Left ventricle myocardium inferior (tissue), 1 donor: ENCODE measurements around the gene ERI3. TPM values are rescaled to one million over a fixed set of nuclear protein-coding genes. Genes with fewer than 3 reads are reported as not detected.

Experiments
- DNase-seq: peaks from one replicate; pipeline ENCODE4 v3.0.0-alpha.2; 2020
- H3K27ac ChIP-seq: fragments of 200-600 bp; replicated peaks from 2 replicates; pipeline ENCODE4 v1.8.0; 2021
- H3K27me3 ChIP-seq: fragments of 200-600 bp; 2 replicates; pipeline ENCODE4 v1.8.0; 2021; ENCODE audit warnings: low read depth
- H3K36me3 ChIP-seq: fragments of 200-600 bp; 2 replicates; pipeline ENCODE4 v1.8.0; 2021
- H3K4me1 ChIP-seq: fragments of 200-600 bp; 2 replicates; pipeline ENCODE4 v1.8.0; 2021
- H3K4me3 ChIP-seq: fragments of 200-600 bp; 2 replicates; pipeline ENCODE4 v1.8.0; 2021; ENCODE audit warnings: mild to moderate bottlenecking, moderate library complexity
- H3K9me3 ChIP-seq: fragments of 200-600 bp; replicated peaks from 2 replicates; pipeline ENCODE4 v1.8.0; 2021
- CTCF ChIP-seq: fragments of 200-600 bp; IDR thresholded peaks from 2 replicates; pipeline ENCODE4 v1.8.0; 2021; ENCODE audit warnings: antibody characterized with exemption, mild to moderate bottlenecking, borderline replicate concordance
- intact Hi-C: fragments of 100-400 bp; cut with micrococcal nuclease; formaldehyde crosslinking; loops from one replicate; pipeline ENCODE4 v1.11.0; 2022
- total RNA-seq: library from RNA; stranded (reverse); fragmentation: NEBNext Ultra II Directional; extraction: Animal tissue kit (Norgen Biotek cat#: 25700); gene quantifications from one replicate; pipeline ENCODE4 v1.2.1, GENCODE V29; 2021
- donor health status: DM: no; HTN: yes; CAD: no; lungs with severe emphysema.

Gene ERI3
- total RNA-seq, 1 donor from 2014 or later: 50.4 TPM

- Histone ChIP-seq H3K27ac (no peak overlapping the region), H3K4me3 (no peak overlapping the region), H3K4me1 (peaks cover 5% of the 10 kb centered on the region), H3K36me3 (peaks cover 16% of the 10 kb centered on the region), H3K9me3 (no peaks in the 10 kb centered on the region), H3K27me3 (no peaks in the 10 kb centered on the region)
- TF ChIP-seq CTCF: no peak
- intact Hi-C loops: no loop called here
- DNase-seq: no peak
These were observed 124.3 kb downstream of the ERI3 start for GRCh38 chr1:44230796-44231195.

- intact Hi-C loops: loop anchor here (10.0 kb wide), 1 partner anchor 365 kb away; no protein-coding TSS in a partner anchor
These were observed 125.5 kb downstream of the ERI3 start for GRCh38 chr1:44229435-44230167.

GRCh38 chr1:44228218-44228617, 126.8 kb downstream of the ERI3 start:
- intact Hi-C loops: loop anchor here (10.0 kb wide), 1 partner anchor 367 kb away; no protein-coding TSS in a partner anchor
- no peak for DNase-seq
- H3K4me3 ChIP-seq: no peak overlapping the region
- H3K36me3 ChIP-seq: peaks cover 16% of the 10 kb centered on the region
- peaks cover 5% of the 10 kb centered on the region for H3K4me1 ChIP-seq
- no peaks in the 10 kb centered on the region for H3K9me3 ChIP-seq
- H3K27ac ChIP-seq: no peak overlapping the region
- no peaks in the 10 kb centered on the region for H3K27me3 ChIP-seq
- no peak for TF ChIP-seq CTCF

More at GRCh38 chr1:44229435-44230167, 125.5 kb downstream of the ERI3 start:
- Histone ChIP-seq H3K27me3 (no peaks in the 10 kb centered on the region), H3K9me3 (no peaks in the 10 kb centered on the region), H3K36me3 (peaks cover 16% of the 10 kb centered on the region), H3K27ac (no peak overlapping the region), H3K4me1 (peaks cover 5% of the 10 kb centered on the region), H3K4me3 (no peak overlapping the region)
- TF ChIP-seq CTCF: no peak
- DNase-seq: no peak

GRCh38 chr1:44227211-44227610, 127.8 kb downstream of the ERI3 start:
- Histone ChIP-seq H3K36me3 (peaks cover 19% of the 10 kb centered on the region), H3K4me1 (peaks cover 4% of the 10 kb centered on the region), H3K9me3 (no peaks in the 10 kb centered on the region), H3K4me3 (no peak overlapping the region), H3K27ac (no peak overlapping the region), H3K27me3 (no peaks in the 10 kb centered on the region)
- intact Hi-C loops: loop anchor here (10.0 kb wide), 1 partner anchor 368 kb away; no protein-coding TSS in a partner anchor
- DNase-seq: no peak
- no peak for TF ChIP-seq CTCF

GRCh38 chr1:44225761-44226160, 129.3 kb downstream of the ERI3 start:
- TF ChIP-seq CTCF: no peak
- intact Hi-C loops: loop anchor here (10.0 kb wide), 1 partner anchor 369 kb away; no protein-coding TSS in a partner anchor
- DNase-seq: no peak
- H3K4me3 ChIP-seq: no peak overlapping the region
- H3K27ac ChIP-seq: no peak overlapping the region
- no peaks in the 10 kb centered on the region for H3K27me3 ChIP-seq
- H3K4me1 ChIP-seq: no peaks in the 10 kb centered on the region
- peaks cover 22% of the 10 kb centered on the region for H3K36me3 ChIP-seq
- H3K9me3 ChIP-seq: no peaks in the 10 kb centered on the region
